Stimulated activated CD4-positive, alpha-beta T cell treated with anti-CD3 and anti-CD28 coated beads, Interleukin-15, amount 100 ng/mL, for 1 hour (primary cell): ENCODE measurements around the gene RNF41.
"Not testable (repeated sequence)": the region's sequence is repeated elsewhere in the genome, so short reads cannot be mapped to it uniquely, and the experiment has no call there.

ENCODE experiments used
- DNase-seq, 2 donors: peaks; one replicate each; pipeline ENCODE4 v3.0.0-alpha.2; 2020; ENCODE audit warnings: low read depth in 1 of 2, low spot score in 1 of 2

The RNF41 gene

GRCh38 chr12:56178347-56178746, 43.4 kb downstream of the RNF41 start:
- no peak for DNase-seq

GRCh38 chr12:56172839-56173238, 48.9 kb downstream of the RNF41 start:
- no peak for DNase-seq

- DNase-seq, result no peak
These were observed 52.4 kb downstream of the RNF41 start for GRCh38 chr12:56169229-56169759.

- no peak for DNase-seq
These were observed 56.4 kb downstream of the RNF41 start for GRCh38 chr12:56165369-56165768.

- no peak for DNase-seq
These were observed 57.4 kb downstream of the RNF41 start for GRCh38 chr12:56164345-56164729.

GRCh38 chr12:56163533-56164344, 58.0 kb downstream of the RNF41 start:
- DNase-seq, result no peak

- no peak for DNase-seq
These were observed 59.0 kb downstream of the RNF41 start for GRCh38 chr12:56162468-56163290.

GRCh38 chr12:56161690-56162351, 59.9 kb downstream of the RNF41 start:
- DNase-seq, result no peak

- DNase-seq, result no peak
These were observed 60.6 kb downstream of the RNF41 start for GRCh38 chr12:56160894-56161689.

GRCh38 chr12:56160193-56160763, 61.4 kb downstream of the RNF41 start:
- DNase-seq, result peak; percentile 36 to 39

- DNase-seq, result no peak
These were observed 62.1 kb downstream of the RNF41 start for GRCh38 chr12:56159482-56160192.

- DNase-seq, result no peak
These were observed 62.7 kb downstream of the RNF41 start for GRCh38 chr12:56158926-56159461.

GRCh38 chr12:56158029-56158925, 63.4 kb downstream of the RNF41 start, which contains the start of gene MYL6:
TSS of gene MYL6 (plus strand) at chr12:56158359. CDS start at chr12:56158402, 43 bp downstream.
- DNase-seq, result peak; percentile 65 to 75

- DNase-seq, result peak; percentile 25 to 26
These were observed 64.3 kb downstream of the RNF41 start for GRCh38 chr12:56157201-56158028.

GRCh38 chr12:56156464-56157200, 65.1 kb downstream of the RNF41 start:
- DNase-seq, result not testable (repeated sequence)

GRCh38 chr12:56155256-56155845, 66.4 kb downstream of the RNF41 start:
- DNase-seq, result no peak
